Stimulated activated CD8-positive, alpha-beta memory T cell treated with anti-CD3 and anti-CD28 coated beads, Interleukin-12 subunit alpha, Interleukin-12 subunit beta, amount 100 ng/mL, for 24 hours (primary cell): ENCODE results near the gene CCNA1.

Source experiments
- DNase-seq: peaks from one replicate; pipeline ENCODE4 v3.0.0-alpha.2; 2020; ENCODE audit errors: extremely low read depth

CCNA1 gene

DNA sequence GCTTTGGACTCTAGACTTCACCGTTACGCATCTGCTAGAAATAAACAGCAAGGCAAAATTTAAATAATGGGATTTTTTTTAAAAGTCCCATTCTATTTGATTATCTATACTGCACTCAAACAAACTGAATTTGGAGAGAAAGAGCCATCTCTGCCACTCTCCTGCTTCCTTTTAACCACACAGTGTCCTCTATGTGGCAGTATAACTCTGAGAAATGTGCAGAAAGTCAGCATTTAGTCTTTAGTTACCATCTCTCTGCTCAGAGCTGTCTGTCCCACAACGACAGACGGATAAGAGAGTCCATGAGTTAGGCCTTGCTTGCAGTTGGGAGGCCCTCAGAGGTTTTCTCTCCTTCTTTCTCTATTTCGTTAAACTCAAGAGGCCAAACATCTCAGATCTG, 21.2 kb downstream of the CCNA1 start:
- DNase-seq, result no peak

DNA sequence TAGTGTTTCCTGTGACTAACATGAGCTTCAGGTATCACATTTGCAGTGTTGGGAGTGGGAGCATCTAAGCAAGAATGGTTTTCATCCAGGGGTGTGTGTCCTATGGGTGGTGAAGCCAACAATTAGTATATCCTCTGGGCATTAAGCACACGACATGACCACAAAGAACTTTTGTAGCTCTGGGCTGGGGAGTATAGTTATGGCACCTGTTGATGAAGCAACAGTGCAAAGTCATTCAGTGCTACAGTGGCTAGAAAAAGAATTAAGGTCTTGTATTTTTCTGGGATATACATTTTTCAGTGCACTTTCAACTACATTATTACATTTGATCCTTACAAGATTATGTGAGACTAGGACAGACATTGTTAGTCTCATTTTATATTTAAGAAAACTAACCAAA, 21.8 kb downstream of the CCNA1 start:
- DNase-seq, result no peak

- no peak for DNase-seq
Measured at GRCh38 chr13:36454987-36455386, 22.7 kb downstream of the CCNA1 start.

DNA sequence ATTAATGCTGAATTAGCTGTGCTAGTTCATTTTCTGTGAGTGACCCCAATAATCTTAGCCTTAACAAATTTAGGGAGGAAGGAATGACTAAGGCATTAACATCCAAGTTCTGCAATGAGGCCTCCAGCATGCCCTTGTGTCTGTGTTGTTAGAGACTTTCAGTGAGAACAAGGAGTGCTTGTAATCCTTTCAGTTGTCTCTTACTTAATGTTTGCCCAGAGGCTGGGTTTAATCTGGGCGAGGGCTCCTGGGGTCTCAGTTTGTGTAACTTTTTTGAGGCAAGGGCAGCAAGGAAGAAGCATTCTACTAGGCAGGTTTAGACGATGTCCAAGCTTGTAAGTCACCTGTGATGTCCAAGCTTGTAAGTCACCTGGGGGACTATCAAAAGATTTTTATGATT, 24.3 kb downstream of the CCNA1 start:
- DNase-seq, result no peak

DNA sequence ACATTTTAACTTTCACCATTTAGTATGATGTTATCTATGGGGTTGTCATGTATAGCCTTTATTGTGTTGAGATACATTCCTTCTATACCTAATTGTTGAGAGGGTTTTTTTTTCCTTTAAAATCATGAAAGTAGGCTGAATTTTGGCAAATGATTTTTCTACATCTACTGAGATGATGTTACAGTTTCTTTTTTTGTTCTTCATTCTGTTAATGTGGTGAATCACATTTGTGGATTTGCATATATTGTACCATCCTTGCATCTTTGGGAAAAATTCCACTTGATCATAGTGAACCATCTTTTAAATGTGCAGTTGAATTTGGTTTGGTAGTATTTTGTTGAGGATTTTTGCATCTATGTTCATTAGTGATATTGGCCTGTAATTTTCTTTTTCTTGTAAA, 29.2 kb downstream of the CCNA1 start:
- DNase-seq, result no peak

DNA sequence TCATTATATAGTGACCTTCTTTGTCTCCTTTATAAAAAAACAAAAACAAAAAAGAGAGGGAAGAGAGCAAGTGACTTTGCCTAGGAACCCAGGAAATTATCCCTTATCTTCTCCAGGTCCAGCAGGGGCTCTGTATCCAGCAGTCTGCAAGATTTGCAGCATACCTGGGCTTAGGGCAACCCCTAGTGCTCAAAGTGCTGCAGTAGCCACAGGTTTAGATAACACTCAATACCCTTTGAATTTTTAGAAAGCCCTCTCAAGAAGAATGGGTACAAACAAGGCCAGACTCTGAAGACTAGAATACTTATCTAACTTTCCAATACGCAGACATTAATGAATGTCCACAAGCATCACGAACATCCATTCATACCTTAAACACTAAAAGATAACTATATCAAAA, 43.2 kb downstream of the CCNA1 start:
- DNase-seq, result no peak

GRCh38 chr13:36476661-36477060, 44.4 kb downstream of the CCNA1 start:
- no peak for DNase-seq

DNA sequence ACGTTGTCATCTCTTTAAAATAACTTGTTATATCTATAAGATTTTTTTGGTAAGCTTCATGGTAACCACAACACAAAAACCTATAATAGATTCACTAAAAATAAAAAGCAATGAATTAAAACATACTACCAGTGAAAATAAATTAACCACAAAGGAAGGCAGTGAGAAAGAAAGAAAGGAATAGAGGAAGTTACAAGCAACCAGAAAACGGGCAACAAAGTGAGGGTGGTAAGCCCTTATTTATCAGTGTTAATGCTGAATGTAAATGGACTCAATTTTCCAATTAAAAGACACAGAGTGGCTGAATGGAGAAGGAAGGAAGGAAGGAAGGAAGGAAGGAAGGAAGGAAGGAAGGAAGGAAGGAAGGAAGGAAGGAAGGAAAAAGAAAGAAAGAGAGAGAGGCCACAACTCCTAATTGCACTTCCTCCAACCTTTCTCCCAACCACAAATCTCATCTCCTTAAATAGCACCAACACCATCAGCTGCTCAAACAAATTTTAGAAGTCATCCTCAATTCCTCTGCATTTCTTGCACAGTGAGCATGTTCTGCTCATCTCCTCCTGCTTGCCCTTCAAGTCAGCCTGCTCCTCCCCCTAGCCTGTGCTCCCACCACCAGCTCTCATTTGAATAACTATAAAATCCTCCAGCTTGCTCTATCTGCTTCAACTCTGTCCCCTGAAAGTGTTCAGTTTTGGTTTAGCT, 48.6 kb downstream of the CCNA1 start:
- no peak for DNase-seq

- no peak for DNase-seq
Measured at GRCh38 chr13:36490055-36490454, 57.8 kb downstream of the CCNA1 start.
